Esophagus squamous epithelium (tissue), 4 donors: ENCODE results near the gene ATRN.

Experiments
- CTCF ChIP-seq, 6 experiments: fragments of 450-650 bp in 4 of 6; fragments of 200-600 bp in 2 of 6; sonication (generic) in 2 of 6; IDR thresholded peaks; one replicate each; pipeline ENCODE4 v1.5.1; 2016 to 2019; ENCODE audit warnings: antibody characterized with exemption in 6 of 6, mild to moderate bottlenecking in 4 of 6, moderate library complexity in 4 of 6
- POLR2A ChIP-seq, 4 donors: fragments of 450-650 bp; IDR thresholded peaks; one replicate each; pipeline ENCODE4 v1.6.1; 2017; ENCODE audit warnings: antibody characterized with exemption in 4 of 4, mild to moderate bottlenecking in 4 of 4, moderate library complexity in 3 of 4

DNA sequence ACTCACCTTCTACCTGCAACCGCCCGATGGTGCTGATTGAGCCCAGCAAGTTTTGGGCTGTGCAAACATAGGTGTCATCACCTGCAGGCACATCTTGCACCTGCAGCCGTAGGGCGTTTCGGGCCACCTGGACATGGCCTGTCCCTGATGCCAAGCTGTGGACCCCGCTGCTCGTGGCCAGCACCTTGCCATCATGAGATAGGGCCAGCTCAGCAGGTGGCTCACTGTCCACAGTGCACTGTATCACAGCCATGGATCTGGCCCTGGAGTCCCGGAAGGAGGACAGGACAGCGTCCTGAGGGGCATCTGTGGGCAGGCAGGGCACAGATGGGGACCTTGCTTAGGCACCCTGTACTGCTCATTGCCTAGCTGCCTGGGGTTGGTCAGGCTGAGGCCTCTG is 221.1 kb downstream of the ATRN start:
- TF ChIP-seq CTCF (IDR thresholded peaks at IDR 0.05): no peak
- TF ChIP-seq POLR2A (IDR thresholded peaks at IDR 0.05): no peak
